ENCODE results near the gene UMOD.

Gene UMOD

DNA sequence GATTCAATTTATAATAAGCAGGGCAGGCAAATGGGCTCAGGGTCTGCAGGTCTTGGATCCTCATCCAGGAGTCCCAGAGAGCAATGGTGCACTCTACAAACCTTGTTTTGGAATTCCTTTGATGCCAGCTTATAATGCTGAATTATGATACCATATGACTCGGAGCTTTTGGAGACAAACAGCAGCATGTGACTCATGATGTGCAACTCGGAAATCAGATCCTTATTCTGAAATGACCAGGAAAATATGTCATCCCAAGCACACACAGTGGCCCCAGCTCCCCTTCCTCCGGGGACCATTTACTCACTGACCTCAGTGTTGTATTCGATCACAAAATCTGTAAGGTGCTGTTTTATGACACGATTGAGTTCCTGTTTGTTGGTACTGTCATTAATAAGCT lies 20.2 kb upstream of the UMOD start:
- no peak overlapping the region for H3K9ac ChIP-seq

GRCh38 chr16:20369452-20370054 lies 17.0 kb upstream of the UMOD start:
- Histone ChIP-seq H3K36me3 (no peaks in the 10 kb centered on the region), H3K4me1 (peaks cover 0 to 3% (median 0%) of the 10 kb centered on the region in 10 experiments; a peak in 1 of 20 replicates), H3K9ac (no peak overlapping the region), H3K4me2 (no peak overlapping the region), H3K27me3 (no peaks in the 10 kb centered on the region), H3K27ac (no peak overlapping the region), H4K20me1 (no peaks in the 10 kb centered on the region), H3K9me3 (replicated peaks in 1 of 11) (no peaks in the 10 kb centered on the region), H3K4me3 (no peak overlapping the region)
- no peak for TF ChIP-seq Cebpa-rat (IDR thresholded peaks at IDR 0.05)

More for the DNA sequence above, 20.2 kb upstream of the UMOD start:
- no peak overlapping the region for H3K4me3 ChIP-seq
- no peak overlapping the region for H3K4me2 ChIP-seq
- TF ChIP-seq Cebpa-rat (IDR thresholded peaks at IDR 0.05) = no peak
- H3K36me3 ChIP-seq = no peaks in the 10 kb centered on the region
- H3K27me3 ChIP-seq = no peaks in the 10 kb centered on the region
- H4K20me1 ChIP-seq = no peaks in the 10 kb centered on the region
- no peaks in the 10 kb centered on the region for H3K4me1 ChIP-seq
- no peak overlapping the region for H3K27ac ChIP-seq
- H3K9me3 ChIP-seq (replicated peaks in 1 of 11) = no peaks in the 10 kb centered on the region

- Histone ChIP-seq H3K36me3 (no peaks in the 10 kb centered on the region), H3K4me3 (no peak overlapping the region), H3K27ac (no peak overlapping the region), H4K20me1 (no peaks in the 10 kb centered on the region), H3K27me3 (no peaks in the 10 kb centered on the region), H3K9me3 (replicated peaks in 1 of 11) (0 out of 22 replicates have a peak, but pooled peaks cover 0 to 6% (median 0%) of the 10 kb centered on the region in 11 experiments), H3K9ac (no peak overlapping the region), H3K4me2 (no peak overlapping the region), H3K4me1 (peaks cover 0 to 3% (median 0%) of the 10 kb centered on the region in 10 experiments; a peak in 1 of 20 replicates)
- TF ChIP-seq Cebpa-rat (IDR thresholded peaks at IDR 0.05) = no peak
Observed at GRCh38 chr16:20364051-20364450, 11.5 kb upstream of the UMOD start.

DNA sequence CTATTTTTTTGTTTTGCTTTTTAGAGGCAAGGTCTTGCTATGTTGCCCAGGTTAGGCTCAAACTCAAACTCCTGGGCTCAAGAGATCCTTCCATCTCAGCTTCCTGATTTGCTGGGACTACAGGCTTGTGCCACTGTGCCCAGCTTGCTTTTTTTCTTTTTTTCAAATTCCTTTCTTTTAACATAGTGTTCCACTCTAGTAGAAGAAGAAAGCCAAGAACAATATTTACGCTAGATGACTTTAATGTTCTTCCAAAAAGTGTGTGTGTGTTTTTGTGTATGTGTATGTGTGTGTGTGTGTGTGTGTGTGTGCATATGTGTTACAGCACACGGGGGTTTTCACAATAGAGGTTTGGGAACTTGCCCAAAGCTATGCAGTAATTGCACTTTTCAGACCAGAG lies 10.7 kb upstream of the UMOD start:
- no peak for TF ChIP-seq Cebpa-rat (IDR thresholded peaks at IDR 0.05)
- H4K20me1 ChIP-seq = no peaks in the 10 kb centered on the region
- no peak overlapping the region for H3K9ac ChIP-seq
- H3K27me3 ChIP-seq = no peaks in the 10 kb centered on the region
- no peak overlapping the region for H3K4me2 ChIP-seq
- H3K4me1 ChIP-seq = peaks cover 0 to 3% (median 0%) of the 10 kb centered on the region in 10 experiments; a peak in 1 of 20 replicates
- no peak overlapping the region for H3K4me3 ChIP-seq
- H3K9me3 ChIP-seq (replicated peaks in 1 of 11) = 0 out of 22 replicates have a peak, but pooled peaks cover 0 to 6% (median 0%) of the 10 kb centered on the region in 11 experiments
- H3K27ac ChIP-seq = no peak overlapping the region
- no peaks in the 10 kb centered on the region for H3K36me3 ChIP-seq

DNA sequence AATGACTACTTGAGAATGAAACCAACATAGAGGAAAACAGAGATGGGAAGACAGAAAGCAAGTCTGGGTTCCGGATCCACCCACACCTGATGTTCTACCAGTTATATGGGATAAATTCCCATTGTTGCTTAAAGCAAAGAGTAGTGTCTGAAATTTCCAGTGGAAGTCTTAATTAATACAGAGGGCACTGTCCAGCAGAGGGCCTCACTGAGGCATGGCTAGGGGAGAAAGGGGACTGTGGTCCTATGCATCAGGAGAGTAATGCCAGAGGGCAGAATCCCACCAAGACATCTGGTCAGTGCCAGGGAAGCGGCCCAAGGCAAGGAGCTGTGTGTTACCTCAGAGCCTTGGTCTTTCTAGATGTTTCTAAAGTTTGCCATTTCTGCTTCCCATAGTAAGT lies 7.5 kb upstream of the UMOD start:
- H3K4me3 ChIP-seq = no peak overlapping the region
- H3K27ac ChIP-seq = no peak overlapping the region
- H3K36me3 ChIP-seq = no peaks in the 10 kb centered on the region
- H3K9me3 ChIP-seq (replicated peaks in 1 of 11) = 0 out of 22 replicates have a peak, but pooled peaks cover 0 to 6% (median 0%) of the 10 kb centered on the region in 11 experiments
- H4K20me1 ChIP-seq = no peaks in the 10 kb centered on the region
- H3K4me1 ChIP-seq = no peaks in the 10 kb centered on the region
- no peak overlapping the region for H3K9ac ChIP-seq
- TF ChIP-seq Cebpa-rat (IDR thresholded peaks at IDR 0.05) = no peak
- no peak overlapping the region for H3K4me2 ChIP-seq
- H3K27me3 ChIP-seq = no peaks in the 10 kb centered on the region

GRCh38 chr16:20355114-20355782 lies 2.7 kb upstream of the UMOD start:
- Histone ChIP-seq H3K9ac (no peak overlapping the region), H3K4me3 (no peak overlapping the region), H3K27ac (no peak overlapping the region), H3K9me3 (replicated peaks in 1 of 11) (no peaks in the 10 kb centered on the region), H4K20me1 (no peaks in the 10 kb centered on the region), H3K4me2 (no peak overlapping the region), H3K4me1 (no peaks in the 10 kb centered on the region), H3K36me3 (no peaks in the 10 kb centered on the region), H3K27me3 (no peaks in the 10 kb centered on the region)
- no peak for TF ChIP-seq Cebpa-rat (IDR thresholded peaks at IDR 0.05)

DNA sequence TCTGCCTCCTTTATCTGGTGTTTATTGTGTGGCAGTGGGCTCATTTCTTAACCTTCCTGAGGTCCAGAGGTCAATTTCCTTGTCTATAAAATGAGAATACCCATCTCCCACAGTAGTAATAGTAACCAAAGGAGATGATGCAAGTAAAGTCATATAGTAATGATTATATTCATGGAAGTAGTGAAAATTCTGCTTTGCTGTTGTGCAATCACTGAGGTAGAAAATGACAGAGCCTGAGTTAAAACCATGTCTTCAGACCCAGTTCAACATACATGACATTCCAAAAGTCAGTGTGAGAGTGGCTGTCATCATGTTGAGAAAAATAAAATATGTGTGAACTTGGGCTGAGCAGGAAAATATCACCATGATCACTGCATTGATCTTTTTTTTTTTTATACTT lies 864 bp upstream of the UMOD start:
- Histone ChIP-seq H3K4me1 (no peaks in the 10 kb centered on the region), H3K9ac (no peak overlapping the region), H3K36me3 (no peaks in the 10 kb centered on the region), H3K27ac (no peak overlapping the region), H4K20me1 (no peaks in the 10 kb centered on the region), H3K27me3 (no peaks in the 10 kb centered on the region), H3K4me3 (no peak overlapping the region), H3K4me2 (no peak overlapping the region), H3K9me3 (replicated peaks in 1 of 11) (no peaks in the 10 kb centered on the region)
- TF ChIP-seq Cebpa-rat (IDR thresholded peaks at IDR 0.05) = no peak; a peak in 2 of 22 replicates

DNA sequence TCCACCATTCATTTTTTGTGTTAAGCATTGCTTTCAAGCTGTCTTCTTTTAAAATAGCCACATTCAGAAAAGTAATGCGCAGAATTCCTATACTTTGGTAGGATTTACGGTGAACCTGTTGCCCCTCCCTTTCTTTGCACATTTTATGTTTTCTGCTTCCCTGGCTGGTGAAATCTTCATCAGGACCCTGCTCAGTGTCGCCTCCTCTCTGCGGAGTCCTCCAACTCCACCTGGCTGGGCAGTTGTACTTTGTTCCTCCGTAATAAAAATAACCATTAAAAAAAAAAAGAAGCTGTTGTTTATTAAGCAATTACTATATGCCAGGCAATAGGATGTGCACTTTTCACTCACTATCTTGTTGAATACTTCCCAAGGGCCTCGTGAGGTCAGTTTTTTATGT lies 2.9 kb downstream of the UMOD start:
- Histone ChIP-seq H3K27ac (no peak overlapping the region), H3K9ac (no peak overlapping the region), H3K4me3 (no peak overlapping the region), H4K20me1 (no peaks in the 10 kb centered on the region), H3K4me2 (no peak overlapping the region), H3K36me3 (no peaks in the 10 kb centered on the region), H3K9me3 (replicated peaks in 1 of 11) (no peaks in the 10 kb centered on the region), H3K27me3 (no peaks in the 10 kb centered on the region), H3K4me1 (no peaks in the 10 kb centered on the region)
- no peak for TF ChIP-seq Cebpa-rat (IDR thresholded peaks at IDR 0.05)

- H3K27ac ChIP-seq = no peak overlapping the region
- H3K9ac ChIP-seq = no peak overlapping the region
- no peaks in the 10 kb centered on the region for H4K20me1 ChIP-seq
- no peaks in the 10 kb centered on the region for H3K27me3 ChIP-seq
- no peak for TF ChIP-seq Cebpa-rat (IDR thresholded peaks at IDR 0.05)
- no peaks in the 10 kb centered on the region for H3K36me3 ChIP-seq
- H3K4me1 ChIP-seq = no peaks in the 10 kb centered on the region
- no peaks in the 10 kb centered on the region for H3K9me3 ChIP-seq (replicated peaks in 1 of 11)
- H3K4me3 ChIP-seq = no peak overlapping the region
- no peak overlapping the region for H3K4me2 ChIP-seq
Observed at GRCh38 chr16:20348365-20349185, 3.9 kb downstream of the UMOD start.

Data from BLaER1 treated with 17β-estradiol and CSF1 and Interleukin-3, amounts not matched to agents 10 nM and 100 nM (cell line).